ACC112 (cell line): ENCODE measurements around the gene COL21A1.

Experiments
- H2AFZ ChIP-seq: fragments of 200-600 bp; sonication (generic); one replicate; pipeline ENCODE4 v1.6.0; 2017; ENCODE audit warnings: antibody characterized with exemption, low read length; ENCODE audit not compliant: unreplicated experiment
- H3K27ac ChIP-seq: fragments of 200-600 bp; sonication (generic); 2 replicates; pipeline ENCODE4 v1.5.1; 2014; ENCODE audit warnings: low read depth, mild to moderate bottlenecking, antibody characterized with exemption, low read length, moderate library complexity
- H3K27me3 ChIP-seq: fragments of 200-600 bp; sonication (generic); 2 replicates; pipeline ENCODE4 v1.6.1; 2014; ENCODE audit warnings: mild to moderate bottlenecking, antibody characterized with exemption, low read length, moderate library complexity, mixed read lengths; ENCODE audit not compliant: insufficient read depth
- H3K36me3 ChIP-seq: fragments of 200-600 bp; sonication (generic); 2 replicates; pipeline ENCODE4 v1.6.1; 2016; ENCODE audit warnings: mild to moderate bottlenecking, antibody characterized with exemption, low read length, moderate library complexity, mixed read lengths; ENCODE audit not compliant: insufficient read depth
- H3K4me1 ChIP-seq: fragments of 200-600 bp; sonication (generic); one replicate; pipeline ENCODE4 v1.6.1; 2016; ENCODE audit warnings: low read length, mixed read lengths; ENCODE audit not compliant: insufficient read depth, unreplicated experiment, control insufficient read depth
- H3K4me3 ChIP-seq: fragments of 200-600 bp; sonication (generic); 2 replicates; pipeline ENCODE4 v1.5.1; 2014; ENCODE audit warnings: mild to moderate bottlenecking, low read depth, low read length
- H3K79me2 ChIP-seq: fragments of 200-600 bp; sonication (generic); one replicate; pipeline ENCODE4 v1.6.0; 2016; ENCODE audit warnings: low read length; ENCODE audit not compliant: control insufficient read depth, unreplicated experiment, insufficient read depth

The COL21A1 gene

DNA sequence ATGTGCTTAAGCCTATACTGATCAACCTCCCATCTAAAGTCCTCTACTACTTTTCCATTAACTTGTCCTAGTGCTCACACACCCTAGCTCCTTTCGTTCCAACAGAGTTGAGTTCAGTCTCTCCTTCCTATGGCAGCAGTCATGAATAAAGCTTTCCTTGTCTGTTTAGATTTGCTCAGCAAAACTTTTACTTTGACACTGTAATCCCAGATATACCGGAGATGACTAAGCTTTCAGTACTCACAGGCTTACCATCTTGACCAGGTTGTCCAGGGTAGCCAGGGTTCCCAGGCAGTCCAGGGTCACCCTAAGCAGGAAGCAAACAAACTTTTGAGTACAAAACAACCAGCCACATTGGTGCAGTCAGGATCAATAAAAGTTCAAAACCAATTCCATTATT, 90.7 kb downstream of the COL21A1 start:
- Histone ChIP-seq H3K36me3 (no peaks in the 10 kb centered on the region), H3K4me3 (no peak overlapping the region), H3K4me1 (peaks cover 7% of the 10 kb centered on the region), H3K79me2 (no peaks in the 10 kb centered on the region), H3K27me3 (no peaks in the 10 kb centered on the region), H2AFZ (peak overlapping the region; percentile 40), H3K27ac (no peak overlapping the region)

DNA sequence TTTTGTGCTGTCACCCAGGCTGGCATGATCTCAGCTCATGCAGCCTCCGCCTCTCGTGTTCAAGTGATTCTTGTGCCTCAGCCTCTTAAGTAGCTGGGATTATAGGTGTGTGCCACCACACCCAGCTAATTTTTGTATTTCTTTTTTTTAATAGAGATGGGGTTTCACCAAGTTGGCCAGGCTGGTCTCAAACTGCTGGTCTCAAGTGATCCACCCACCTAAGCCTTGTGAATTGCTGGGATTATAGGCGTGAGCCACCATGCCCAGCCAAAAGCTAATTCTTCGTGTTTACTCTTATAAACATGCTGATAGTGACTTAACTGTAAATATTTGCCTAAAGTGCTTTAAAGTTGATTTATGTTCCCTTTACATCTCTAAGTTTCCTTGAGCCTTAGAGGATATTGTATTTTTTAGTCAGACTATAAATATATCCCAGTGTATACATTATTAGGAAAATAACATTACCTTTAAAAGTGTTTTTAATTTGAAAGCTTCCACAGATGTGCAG, 91.7 kb downstream of the COL21A1 start:
- Histone ChIP-seq H3K27ac (no peak overlapping the region), H2AFZ (no peak overlapping the region), H3K36me3 (no peaks in the 10 kb centered on the region), H3K4me3 (no peak overlapping the region), H3K4me1 (peaks cover 7% of the 10 kb centered on the region), H3K27me3 (no peaks in the 10 kb centered on the region), H3K79me2 (no peaks in the 10 kb centered on the region)

DNA sequence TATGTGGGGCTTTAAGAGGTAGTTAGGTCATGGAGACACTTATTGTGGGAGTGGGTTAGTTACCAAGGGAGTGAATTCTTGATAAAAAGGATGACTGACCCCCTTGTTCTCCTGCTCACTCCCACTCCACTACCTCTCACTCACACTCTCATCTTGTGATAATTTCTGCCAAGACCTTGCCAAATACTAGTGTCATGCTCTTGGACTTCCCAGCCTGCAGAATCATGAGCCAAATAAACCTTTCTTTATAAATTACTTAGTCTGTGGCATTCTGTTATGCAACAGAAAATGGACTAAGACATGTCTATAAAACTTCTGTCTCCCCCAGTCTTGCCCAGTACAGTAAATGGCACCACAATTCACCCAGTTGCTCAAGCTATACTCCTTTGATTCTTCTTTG, 93.3 kb downstream of the COL21A1 start:
- H3K79me2 ChIP-seq, result no peaks in the 10 kb centered on the region
- H3K4me1 ChIP-seq, result peaks cover 7% of the 10 kb centered on the region
- H3K36me3 ChIP-seq, result no peaks in the 10 kb centered on the region
- H2AFZ ChIP-seq, result no peak overlapping the region
- no peak overlapping the region for H3K4me3 ChIP-seq
- H3K27ac ChIP-seq, result no peak overlapping the region
- H3K27me3 ChIP-seq, result no peaks in the 10 kb centered on the region

DNA sequence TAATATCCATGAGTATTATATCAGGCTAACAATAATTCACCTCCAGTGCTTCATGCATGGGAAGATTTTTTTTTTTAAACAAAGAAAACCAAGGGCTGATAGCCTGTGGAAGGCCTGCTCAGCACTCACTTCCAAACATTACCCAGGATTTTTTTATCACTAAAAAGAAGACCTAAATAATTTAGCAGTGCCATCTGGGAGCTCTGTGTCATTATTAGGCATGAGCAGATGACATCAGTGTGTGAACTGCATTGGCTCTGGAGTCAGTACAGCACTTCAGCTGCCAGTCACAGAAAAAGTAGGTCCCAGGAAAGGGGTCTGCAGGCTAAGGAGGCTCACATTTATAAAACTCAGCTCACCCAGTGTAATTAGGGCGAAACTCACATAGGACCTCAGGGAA, 94.8 kb downstream of the COL21A1 start:
- Histone ChIP-seq H3K79me2 (no peaks in the 10 kb centered on the region), H3K4me1 (peaks cover 16% of the 10 kb centered on the region), H3K27ac (no peak overlapping the region), H2AFZ (no peak overlapping the region), H3K27me3 (no peaks in the 10 kb centered on the region), H3K36me3 (no peaks in the 10 kb centered on the region), H3K4me3 (no peak overlapping the region)

DNA sequence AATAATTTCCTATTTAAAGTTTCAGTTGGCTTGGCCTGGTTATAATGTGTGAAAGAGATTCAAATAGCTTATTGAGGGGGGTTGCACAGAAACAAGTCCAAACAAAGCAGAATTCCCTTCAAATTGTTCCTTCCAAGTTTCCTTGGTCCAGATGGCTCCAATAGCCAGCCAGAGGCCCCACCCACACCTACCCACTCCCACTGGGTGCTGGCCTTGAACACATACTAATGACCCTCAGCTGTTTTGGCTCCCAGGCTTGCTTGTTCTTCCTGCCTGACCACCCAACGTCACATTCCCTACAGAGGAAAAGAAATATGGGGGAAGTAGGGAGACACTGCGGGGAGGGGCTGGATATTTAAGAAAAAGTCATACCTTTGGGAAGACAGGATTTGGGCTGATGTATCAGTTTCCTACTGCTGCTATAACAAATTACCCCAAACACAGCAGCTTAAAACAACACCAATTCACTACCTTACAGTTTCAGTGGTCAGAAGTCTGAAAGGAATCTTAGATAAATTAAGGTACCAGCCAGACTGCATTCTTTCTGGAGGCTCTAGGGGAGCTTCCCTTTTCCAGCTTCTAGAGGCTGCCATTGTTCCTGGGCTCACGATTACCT, 95.7 kb downstream of the COL21A1 start:
- no peaks in the 10 kb centered on the region for H3K36me3 ChIP-seq
- no peak overlapping the region for H3K4me3 ChIP-seq
- H3K27me3 ChIP-seq, result no peaks in the 10 kb centered on the region
- H3K27ac ChIP-seq, result no peak overlapping the region
- peaks cover 20% of the 10 kb centered on the region for H3K4me1 ChIP-seq
- no peak overlapping the region for H2AFZ ChIP-seq
- H3K79me2 ChIP-seq, result no peaks in the 10 kb centered on the region

DNA sequence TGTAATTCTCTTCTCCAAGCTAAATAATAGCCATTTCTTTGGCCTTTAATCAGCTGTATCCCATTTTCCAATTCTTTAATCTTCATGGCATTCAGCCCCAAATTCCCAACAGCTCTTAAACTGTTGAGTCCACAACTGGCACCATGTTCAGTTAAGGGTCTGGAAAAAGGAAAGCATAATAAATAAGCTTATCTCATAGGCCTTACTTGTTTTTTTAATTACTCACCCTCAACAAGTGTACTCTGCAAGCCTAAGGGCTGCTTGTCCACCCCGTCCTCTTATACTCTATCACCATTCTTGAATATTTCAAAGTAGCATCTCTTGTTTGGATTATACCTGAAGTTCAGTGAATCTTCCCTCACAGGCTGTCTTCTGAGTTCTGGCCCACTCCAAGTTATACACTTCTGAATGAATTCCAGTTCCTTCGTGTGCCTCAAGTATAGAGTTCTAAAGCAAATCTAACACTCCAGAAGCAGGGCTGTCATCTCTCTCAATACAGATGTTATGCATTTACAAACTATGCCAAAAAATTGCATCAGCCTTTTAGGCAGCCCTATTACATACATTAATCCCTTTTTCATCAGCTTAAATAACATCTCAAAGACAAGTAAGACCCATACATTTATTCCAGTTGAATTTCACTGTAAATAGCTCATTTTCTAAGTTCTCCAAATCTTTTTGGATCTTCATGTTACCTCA, 98.7 kb downstream of the COL21A1 start:
- H3K79me2 ChIP-seq, result no peaks in the 10 kb centered on the region
- H3K27ac ChIP-seq, result no peak overlapping the region
- peaks cover 44% of the 10 kb centered on the region for H3K4me1 ChIP-seq
- no peaks in the 10 kb centered on the region for H3K27me3 ChIP-seq
- no peak overlapping the region for H3K4me3 ChIP-seq
- H3K36me3 ChIP-seq, result no peaks in the 10 kb centered on the region
- no peak overlapping the region for H2AFZ ChIP-seq

DNA sequence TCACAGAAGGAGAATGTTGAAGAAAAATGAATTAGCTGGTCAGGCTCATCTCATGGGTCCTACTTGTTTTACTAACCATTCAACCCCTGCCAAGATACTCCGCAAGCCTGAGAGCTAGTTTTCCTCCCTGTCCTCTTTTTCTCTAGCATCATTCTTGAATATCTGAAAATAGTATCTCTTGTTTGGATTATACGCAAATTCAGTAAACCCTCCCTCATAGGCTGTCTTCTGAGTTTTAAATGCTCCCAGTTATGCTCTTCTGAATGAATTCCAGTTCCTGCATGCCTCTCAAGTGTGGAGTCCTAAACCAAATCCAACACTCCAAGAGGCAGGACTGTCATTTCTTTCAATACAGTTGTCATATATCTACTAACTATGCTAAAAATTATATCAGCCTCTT, 99.6 kb downstream of the COL21A1 start:
- no peak overlapping the region for H3K4me3 ChIP-seq
- H3K36me3 ChIP-seq, result no peaks in the 10 kb centered on the region
- H2AFZ ChIP-seq, result no peak overlapping the region
- H3K79me2 ChIP-seq, result no peaks in the 10 kb centered on the region
- H3K27ac ChIP-seq, result no peak overlapping the region
- H3K4me1 ChIP-seq, result peaks cover 47% of the 10 kb centered on the region
- H3K27me3 ChIP-seq, result no peaks in the 10 kb centered on the region

DNA sequence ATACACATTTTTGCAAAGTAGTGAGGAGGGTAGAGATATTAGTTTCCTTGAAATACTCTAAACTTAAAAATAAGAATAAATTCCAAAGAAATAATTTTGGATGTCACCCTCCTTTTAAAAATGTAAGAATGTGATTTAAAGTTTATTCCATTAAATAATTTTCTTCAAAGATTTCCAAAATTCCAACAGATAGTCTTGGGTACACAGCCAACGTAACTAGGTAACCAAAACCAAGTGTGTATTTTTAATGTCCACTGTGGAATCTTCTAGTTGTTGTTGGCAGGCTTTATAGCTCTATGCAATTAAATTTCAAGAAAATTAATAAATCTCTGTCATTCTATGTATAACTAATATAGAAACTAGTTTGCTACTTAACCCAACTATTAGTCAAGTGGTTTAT, 101.3 kb downstream of the COL21A1 start:
- H3K36me3 ChIP-seq, result peaks cover 3% of the 10 kb centered on the region; the same call in 1 of the 2 replicates
- peak overlapping the region; percentile 59; the same call in 1 of the 2 replicates for H3K4me3 ChIP-seq
- peak overlapping the region; percentile 97 for H3K27ac ChIP-seq
- H3K27me3 ChIP-seq, result no peaks in the 10 kb centered on the region
- no peaks in the 10 kb centered on the region for H3K79me2 ChIP-seq
- peaks cover 47% of the 10 kb centered on the region for H3K4me1 ChIP-seq
- no peak overlapping the region for H2AFZ ChIP-seq

DNA sequence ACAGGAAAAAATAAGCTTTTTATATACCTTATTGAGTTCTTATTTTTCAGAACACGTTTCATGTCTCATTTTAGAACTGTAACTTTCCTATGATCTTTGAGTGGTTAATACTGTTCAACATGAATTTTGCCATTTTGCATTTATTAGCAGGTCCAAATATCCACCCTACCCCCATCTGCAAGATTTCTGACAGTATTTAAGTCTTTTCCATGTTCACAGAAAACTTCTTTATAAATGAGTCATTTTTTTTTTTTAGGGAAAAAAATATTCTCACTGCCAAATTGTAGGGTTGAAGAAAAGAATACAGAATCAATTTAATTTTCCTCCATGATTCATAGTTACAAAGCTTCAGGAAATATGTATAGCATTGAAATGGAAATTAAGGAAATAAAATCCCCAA, 101.8 kb downstream of the COL21A1 start:
- H3K27me3 ChIP-seq, result no peaks in the 10 kb centered on the region
- peak overlapping the region; percentile 97 for H3K27ac ChIP-seq
- H3K36me3 ChIP-seq, result peaks cover 3% of the 10 kb centered on the region; the same call in 1 of the 2 replicates
- H3K4me1 ChIP-seq, result peaks cover 47% of the 10 kb centered on the region
- peak overlapping the region; percentile 3 for H2AFZ ChIP-seq
- peak overlapping the region; percentile 59; the same call in 1 of the 2 replicates for H3K4me3 ChIP-seq
- no peaks in the 10 kb centered on the region for H3K79me2 ChIP-seq

DNA sequence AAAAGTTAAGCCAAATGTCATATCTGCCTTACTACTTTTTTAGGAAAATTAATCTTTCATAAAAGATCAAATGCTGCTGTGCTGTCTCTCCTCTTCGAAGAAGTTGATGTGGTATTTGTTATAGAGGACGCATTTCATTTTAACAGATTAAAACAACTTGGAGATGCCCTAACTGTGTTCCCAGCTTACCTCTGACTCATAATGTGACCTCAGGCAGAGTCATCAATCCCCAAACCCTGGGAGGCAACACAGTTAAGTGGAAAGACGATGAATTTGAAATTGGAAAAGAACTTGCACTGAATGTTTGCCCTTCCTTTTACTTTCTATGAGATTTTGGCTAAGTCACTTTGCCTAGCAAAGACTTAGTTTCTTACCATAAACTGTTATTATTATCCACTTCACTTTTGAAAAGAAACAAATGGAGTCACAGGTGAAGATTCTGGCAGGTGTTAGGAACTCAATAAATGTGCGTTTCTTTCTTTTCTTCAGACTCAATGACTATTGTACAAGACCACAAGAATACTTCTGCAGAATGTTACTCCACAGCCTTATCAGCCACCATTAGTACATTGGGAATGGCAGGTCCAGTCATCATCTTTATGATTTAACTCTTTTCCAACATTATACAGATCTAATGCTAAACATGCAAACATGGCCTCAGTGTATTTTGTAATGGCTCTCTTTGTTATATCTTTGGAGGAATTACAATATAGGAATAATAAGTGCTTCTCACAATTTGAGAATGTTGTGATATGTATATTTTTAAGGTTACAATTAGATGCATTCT, 102.6 kb downstream of the COL21A1 start:
- Histone ChIP-seq H3K27ac (peak overlapping the region; percentile 97), H3K36me3 (peaks cover 3% of the 10 kb centered on the region; the same call in 1 of the 2 replicates), H3K79me2 (no peaks in the 10 kb centered on the region), H2AFZ (peak overlapping the region; percentile 78), H3K27me3 (no peaks in the 10 kb centered on the region), H3K4me1 (peaks cover 47% of the 10 kb centered on the region), H3K4me3 (peak overlapping the region; percentile 59)
